Measurements from ENCODE around the gene RPS16.

Gene RPS16

GRCh38 chr19:39413272-39413910 lies 22.4 kb downstream of the RPS16 start (continued):
- TF ChIP-seq ZBTB11 (tag by site-specific recombination; conservative IDR thresholded peaks at IDR 0.05; ENCODE audit: low read depth), result peak; percentile 65
- TF ChIP-seq ZNF114 (tag by site-specific recombination; IDR thresholded peaks at IDR 0.05), result no peak
- TF ChIP-seq HOXA7 (CRISPR knock-in tag; IDR thresholded peaks at IDR 0.05; ENCODE audit: borderline replicate concordance), result no peak
- TF ChIP-seq ZBTB7A (tag by site-specific recombination; IDR thresholded peaks at IDR 0.05; ENCODE audit: low read depth), result no peak
- TF ChIP-seq ZNF404 (tag by site-specific recombination; IDR thresholded peaks at IDR 0.05), result no peak
- no peak for TF ChIP-seq ZNF654 (tag by site-specific recombination; IDR thresholded peaks at IDR 0.05; ENCODE audit: low read depth)
- TF ChIP-seq ZFHX2 (tag by site-specific recombination; conservative IDR thresholded peaks at IDR 0.05), result peak; percentile 96
- TF ChIP-seq GLIS1 (tag by site-specific recombination; IDR thresholded peaks at IDR 0.05), result peak; percentile 95
- TF ChIP-seq ZBTB26 (tag by site-specific recombination; optimal IDR thresholded peaks at IDR 0.05), result peak; percentile 75
- TF ChIP-seq MZF1 (tag by site-specific recombination; IDR thresholded peaks at IDR 0.05; ENCODE audit: borderline replicate concordance), result no peak
- TF ChIP-seq ZNF184 (tag by site-specific recombination; IDR thresholded peaks at IDR 0.05), result no peak
- peak; percentile 72 for TF ChIP-seq ZNF423 (tag by site-specific recombination; IDR thresholded peaks at IDR 0.05)
- TF ChIP-seq GLI4 (tag by site-specific recombination; IDR thresholded peaks at IDR 0.05), result no peak
- TF ChIP-seq WT1 (tag by site-specific recombination; IDR thresholded peaks at IDR 0.05), result 0 out of 2 replicates have a peak, but pooled peaks have one; percentile 1
- TF ChIP-seq ZNF23 (tag by site-specific recombination; IDR thresholded peaks at IDR 0.05; ENCODE audit: borderline replicate concordance), result no peak
- TF ChIP-seq SP7 (tag by site-specific recombination; IDR thresholded peaks at IDR 0.05), result peak; percentile 39; the same call in 1 of the 2 replicates
- TF ChIP-seq ZNF660 (tag by site-specific recombination; IDR thresholded peaks at IDR 0.05), result no peak
- TF ChIP-seq KLF16 (tag by site-specific recombination; IDR thresholded peaks at IDR 0.05), result peak; percentile 47; the same call in 1 of the 2 replicates
- TF ChIP-seq ZFP3 (tag by site-specific recombination; IDR thresholded peaks at IDR 0.05; ENCODE audit: low read depth), result no peak
- TF ChIP-seq KLF9 (tag by site-specific recombination; IDR thresholded peaks at IDR 0.05; ENCODE audit: low read depth), result peak; percentile 92
- no peak for TF ChIP-seq ZNF202 (tag by site-specific recombination; IDR thresholded peaks at IDR 0.05; ENCODE audit: borderline replicate concordance)
- TF ChIP-seq PBX3 (CRISPR knock-in tag; IDR thresholded peaks at IDR 0.05), result no peak
- TF ChIP-seq ZNF24 (tag by site-specific recombination; IDR thresholded peaks at IDR 0.05), result no peak
- TF ChIP-seq ZNF792 (tag by site-specific recombination; IDR thresholded peaks at IDR 0.05), result no peak
- no peak for TF ChIP-seq ZNF521 (tag by site-specific recombination; IDR thresholded peaks at IDR 0.05)
- TF ChIP-seq ZBTB48 (tag by site-specific recombination; IDR thresholded peaks at IDR 0.05), result peak; percentile 100
- no peak for TF ChIP-seq ZNF239 (tag by site-specific recombination; IDR thresholded peaks at IDR 0.05)
- TF ChIP-seq IKZF3 (tag by site-specific recombination; IDR thresholded peaks at IDR 0.05), result peak; percentile 91
- TF ChIP-seq ZNF362 (tag by site-specific recombination; IDR thresholded peaks at IDR 0.05), result no peak
- no peak for TF ChIP-seq ZNF221 (tag by site-specific recombination; IDR thresholded peaks at IDR 0.05; ENCODE audit: borderline replicate concordance)
- no peak for TF ChIP-seq HOXD13 (CRISPR knock-in tag; IDR thresholded peaks at IDR 0.05; ENCODE audit: borderline replicate concordance)
- no peak for TF ChIP-seq ZNF10 (tag by site-specific recombination; IDR thresholded peaks at IDR 0.05)
- no peak for TF ChIP-seq ZNF292 (tag by site-specific recombination; IDR thresholded peaks at IDR 0.05; ENCODE audit: borderline replicate concordance, low read depth)
- TF ChIP-seq ZSCAN18 (tag by site-specific recombination; IDR thresholded peaks at IDR 0.05), result no peak
